ENCODE measurements around the gene C1QTNF2. TPM values are rescaled to one million over a fixed set of nuclear protein-coding genes. Genes with fewer than 3 reads are reported as not detected.

C1QTNF2 gene
- total and polyA plus RNA-seq, 2 of the 13 experiments (the other 11 are each of a cell fraction or from before 2014, with no cell fraction given), result not detected

DNA sequence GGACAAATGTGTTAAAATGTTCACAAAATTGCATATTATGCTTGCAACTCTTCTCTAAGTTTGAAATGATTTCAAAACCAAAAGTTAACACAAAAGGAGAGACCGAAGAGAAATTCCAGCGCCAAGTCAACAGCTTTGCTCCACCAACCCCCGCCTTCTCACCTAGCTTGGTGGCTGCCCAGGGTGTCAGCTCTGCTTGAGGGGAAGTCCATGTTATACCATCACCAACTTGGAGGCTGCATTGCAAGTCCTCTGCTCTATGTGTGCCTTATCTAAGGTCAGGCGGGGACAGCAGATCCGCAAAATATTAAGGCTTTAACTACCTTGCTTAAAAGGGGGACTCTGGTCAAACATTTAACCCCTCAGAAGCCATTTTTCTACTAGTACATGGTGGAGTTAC, 72.7 kb downstream of the C1QTNF2 start (continued):
- TF ChIP-seq, protein P1, sequence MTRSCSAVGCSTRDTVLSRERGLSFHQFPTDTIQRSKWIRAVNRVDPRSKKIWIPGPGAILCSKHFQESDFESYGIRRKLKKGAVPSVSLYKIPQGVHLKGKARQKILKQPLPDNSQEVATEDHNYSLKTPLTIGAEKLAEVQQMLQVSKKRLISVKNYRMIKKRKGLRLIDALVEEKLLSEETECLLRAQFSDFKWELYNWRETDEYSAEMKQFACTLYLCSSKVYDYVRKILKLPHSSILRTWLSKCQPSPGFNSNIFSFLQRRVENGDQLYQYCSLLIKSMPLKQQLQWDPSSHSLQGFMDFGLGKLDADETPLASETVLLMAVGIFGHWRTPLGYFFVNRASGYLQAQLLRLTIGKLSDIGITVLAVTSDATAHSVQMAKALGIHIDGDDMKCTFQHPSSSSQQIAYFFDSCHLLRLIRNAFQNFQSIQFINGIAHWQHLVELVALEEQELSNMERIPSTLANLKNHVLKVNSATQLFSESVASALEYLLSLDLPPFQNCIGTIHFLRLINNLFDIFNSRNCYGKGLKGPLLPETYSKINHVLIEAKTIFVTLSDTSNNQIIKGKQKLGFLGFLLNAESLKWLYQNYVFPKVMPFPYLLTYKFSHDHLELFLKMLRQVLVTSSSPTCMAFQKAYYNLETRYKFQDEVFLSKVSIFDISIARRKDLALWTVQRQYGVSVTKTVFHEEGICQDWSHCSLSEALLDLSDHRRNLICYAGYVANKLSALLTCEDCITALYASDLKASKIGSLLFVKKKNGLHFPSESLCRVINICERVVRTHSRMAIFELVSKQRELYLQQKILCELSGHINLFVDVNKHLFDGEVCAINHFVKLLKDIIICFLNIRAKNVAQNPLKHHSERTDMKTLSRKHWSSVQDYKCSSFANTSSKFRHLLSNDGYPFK (CRISPR knock-in tag; IDR thresholded peaks at IDR 0.05; ENCODE audit: borderline replicate concordance), result no peak
- TF ChIP-seq, protein P2, sequence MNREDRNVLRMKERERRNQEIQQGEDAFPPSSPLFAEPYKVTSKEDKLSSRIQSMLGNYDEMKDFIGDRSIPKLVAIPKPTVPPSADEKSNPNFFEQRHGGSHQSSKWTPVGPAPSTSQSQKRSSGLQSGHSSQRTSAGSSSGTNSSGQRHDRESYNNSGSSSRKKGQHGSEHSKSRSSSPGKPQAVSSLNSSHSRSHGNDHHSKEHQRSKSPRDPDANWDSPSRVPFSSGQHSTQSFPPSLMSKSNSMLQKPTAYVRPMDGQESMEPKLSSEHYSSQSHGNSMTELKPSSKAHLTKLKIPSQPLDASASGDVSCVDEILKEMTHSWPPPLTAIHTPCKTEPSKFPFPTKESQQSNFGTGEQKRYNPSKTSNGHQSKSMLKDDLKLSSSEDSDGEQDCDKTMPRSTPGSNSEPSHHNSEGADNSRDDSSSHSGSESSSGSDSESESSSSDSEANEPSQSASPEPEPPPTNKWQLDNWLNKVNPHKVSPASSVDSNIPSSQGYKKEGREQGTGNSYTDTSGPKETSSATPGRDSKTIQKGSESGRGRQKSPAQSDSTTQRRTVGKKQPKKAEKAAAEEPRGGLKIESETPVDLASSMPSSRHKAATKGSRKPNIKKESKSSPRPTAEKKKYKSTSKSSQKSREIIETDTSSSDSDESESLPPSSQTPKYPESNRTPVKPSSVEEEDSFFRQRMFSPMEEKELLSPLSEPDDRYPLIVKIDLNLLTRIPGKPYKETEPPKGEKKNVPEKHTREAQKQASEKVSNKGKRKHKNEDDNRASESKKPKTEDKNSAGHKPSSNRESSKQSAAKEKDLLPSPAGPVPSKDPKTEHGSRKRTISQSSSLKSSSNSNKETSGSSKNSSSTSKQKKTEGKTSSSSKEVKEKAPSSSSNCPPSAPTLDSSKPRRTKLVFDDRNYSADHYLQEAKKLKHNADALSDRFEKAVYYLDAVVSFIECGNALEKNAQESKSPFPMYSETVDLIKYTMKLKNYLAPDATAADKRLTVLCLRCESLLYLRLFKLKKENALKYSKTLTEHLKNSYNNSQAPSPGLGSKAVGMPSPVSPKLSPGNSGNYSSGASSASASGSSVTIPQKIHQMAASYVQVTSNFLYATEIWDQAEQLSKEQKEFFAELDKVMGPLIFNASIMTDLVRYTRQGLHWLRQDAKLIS (CRISPR knock-in tag; IDR thresholded peaks at IDR 0.05), result no peak
- TF ChIP-seq ZSCAN21 (CRISPR knock-in tag; IDR thresholded peaks at IDR 0.05; ENCODE audit: borderline replicate concordance), result no peak

Small RNA genes lying within 50 kb of the gene (small RNA-seq; reads per million reads assigned to genes)
- gene AC112191.3 (ENCODE audit: insufficient read depth in 2 of 3, insufficient read length in 3 of 3, low read depth in 2 of 3, low replicate concordance in 1 of 3), result 0 reads per million in 3 experiments

Other genes with a start within 250 kb of the C1QTNF2 start
- gene FABP6, start 141.1 kb downstream of the C1QTNF2 start, total RNA-seq (2016; rRNA removed; fragmentation: Illumina TruSeq; extraction: Trizol), result not detected in 2 replicates
- 0.13 TPM in 1 of 2 replicates, not detected in the other for gene FABP6, start 141.1 kb downstream of the C1QTNF2 start, polyA plus RNA-seq (2011; rRNA removed)
- 1.1 and 1.6 TPM in 2 replicates for gene CCNJL, start 58.1 kb downstream of the C1QTNF2 start, total RNA-seq (2016; rRNA removed; fragmentation: Illumina TruSeq; extraction: Trizol)
- 4.2 and 4.4 TPM in 2 replicates for gene CCNJL, start 58.1 kb downstream of the C1QTNF2 start, polyA plus RNA-seq (2011; rRNA removed)
- gene FAM200C, start 29.4 kb upstream of the C1QTNF2 start, total RNA-seq (2016; rRNA removed; fragmentation: Illumina TruSeq; extraction: Trizol), result 4.7 and 6.4 TPM in 2 replicates
- gene FAM200C, start 29.4 kb upstream of the C1QTNF2 start, polyA plus RNA-seq (2011; rRNA removed), result 2.7 and 3.2 TPM in 2 replicates
- 39.2 and 52.6 TPM in 2 replicates for gene SLU7, start 48.5 kb upstream of the C1QTNF2 start, total RNA-seq (2016; rRNA removed; fragmentation: Illumina TruSeq; extraction: Trizol)
- gene SLU7, start 48.5 kb upstream of the C1QTNF2 start, polyA plus RNA-seq (2011; rRNA removed), result 13.6 and 24.0 TPM in 2 replicates
- gene PTTG1, start 51.2 kb upstream of the C1QTNF2 start, total RNA-seq (2016; rRNA removed; fragmentation: Illumina TruSeq; extraction: Trizol), result 161 and 206 TPM in 2 replicates
- gene PTTG1, start 51.2 kb upstream of the C1QTNF2 start, polyA plus RNA-seq (2011; rRNA removed), result 53.0 and 102 TPM in 2 replicates